ENCODE measurements around the gene SH2D1A. TPM values are rescaled to one million over a fixed set of nuclear protein-coding genes. Genes with fewer than 3 reads are reported as not detected.

The SH2D1A gene
- total RNA-seq, 1 donor from 2014 or later = 1.9 TPM

Other genes starting within 250 kb of the SH2D1A start
- gene TEX13D, start 13.9 kb upstream of the SH2D1A start, total RNA-seq = 1.9 and 2.1 TPM in 2 replicates

All from neural crest cell (in vitro differentiated cells).